Mammary epithelial cell (primary cell): Measurements from ENCODE around the gene MYEOV.

Experiments
- CTCF ChIP-seq, 2 donors: IDR thresholded peaks in 1 of 2; conservative IDR thresholded peaks in 1 of 2; 2 replicates each; pipeline ENCODE4 v1.5.1; 2011 to 2012; ENCODE audit warnings: inconsistent platforms in 2 of 2, low read length in 2 of 2, mild to moderate bottlenecking in 2 of 2, control low read depth in 1 of 2, low read depth in 1 of 2; ENCODE audit not compliant: insufficient read depth in 1 of 2; ENCODE audit errors: extremely low read depth in 1 of 2
- EZH2 ChIP-seq: IDR thresholded peaks from 2 replicates; pipeline ENCODE4 v1.6.1; 2012; ENCODE audit warnings: low read length, inconsistent platforms, borderline replicate concordance

GRCh38 chr11:69294571-69295078 lies 670 bp downstream of the MYEOV start:
- TF ChIP-seq CTCF (conservative IDR thresholded peaks at IDR 0.05 in 1 of 2, IDR thresholded peaks at IDR 0.05 in 1 of 2; ENCODE audit: extremely low read depth in 1 of 2, insufficient read depth in 1 of 2, low read depth in 1 of 2, low read length in 2 of 2) = no peak
- TF ChIP-seq EZH2 = no peak
